ENCODE measurements around the gene PKIG.

The PKIG gene

DNA sequence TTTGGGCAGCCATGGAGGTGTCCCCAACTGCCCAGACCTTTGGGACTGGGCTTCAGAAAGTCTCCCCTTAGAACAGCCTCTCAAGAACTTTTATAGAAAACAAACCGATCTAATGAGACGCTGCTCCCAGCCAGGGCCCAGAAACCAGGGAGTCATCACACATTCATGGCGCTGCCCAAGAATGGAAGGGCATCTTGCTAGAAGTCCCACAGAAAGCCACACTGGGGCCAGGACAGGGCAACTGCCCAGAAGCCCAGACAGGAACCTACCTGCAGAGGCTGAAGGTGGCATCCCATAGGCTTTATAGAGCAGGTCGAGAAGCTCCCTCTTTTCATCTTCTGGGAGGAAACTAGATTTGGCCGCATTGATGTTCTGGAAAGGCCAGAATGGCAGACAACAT, 37.7 kb downstream of the PKIG start:
- no peak for DNase-seq (ENCODE audit: low spot score)

GRCh38 chr20:44621325-44621724, 38.9 kb downstream of the PKIG start:
- DNase-seq (ENCODE audit: low spot score), result no peak

- no peak for DNase-seq (ENCODE audit: low spot score)
Observed at GRCh38 chr20:44621939-44622338, 39.6 kb downstream of the PKIG start.

- no peak for DNase-seq (ENCODE audit: low spot score)
Observed at GRCh38 chr20:44622501-44623270, 40.3 kb downstream of the PKIG start.

DNA sequence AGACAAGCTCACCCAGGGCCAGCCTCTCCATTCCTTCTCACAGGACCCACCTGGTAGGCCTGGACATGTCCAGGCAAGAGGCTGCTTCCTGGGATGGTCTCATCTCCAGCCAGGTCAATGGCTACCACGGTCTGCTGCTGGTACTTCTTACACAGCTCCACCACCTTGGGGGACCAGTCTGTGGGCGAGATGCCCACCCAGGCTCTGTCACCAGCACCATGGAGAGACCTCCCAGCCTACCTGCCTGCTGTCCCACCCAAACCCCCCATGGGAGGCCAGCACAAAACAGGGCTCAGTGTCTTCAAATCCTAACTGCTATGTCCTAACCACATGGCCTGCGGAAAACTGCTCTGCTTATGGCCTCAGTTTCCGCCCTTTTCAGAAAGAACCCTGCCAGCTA, 41.8 kb downstream of the PKIG start:
- DNase-seq (ENCODE audit: low spot score), result no peak

- no peak for DNase-seq (ENCODE audit: low spot score)
Observed at GRCh38 chr20:44624743-44625271, 42.4 kb downstream of the PKIG start.

- no peak for DNase-seq (ENCODE audit: low spot score)
Observed at GRCh38 chr20:44625361-44625760, 43.0 kb downstream of the PKIG start.

DNA sequence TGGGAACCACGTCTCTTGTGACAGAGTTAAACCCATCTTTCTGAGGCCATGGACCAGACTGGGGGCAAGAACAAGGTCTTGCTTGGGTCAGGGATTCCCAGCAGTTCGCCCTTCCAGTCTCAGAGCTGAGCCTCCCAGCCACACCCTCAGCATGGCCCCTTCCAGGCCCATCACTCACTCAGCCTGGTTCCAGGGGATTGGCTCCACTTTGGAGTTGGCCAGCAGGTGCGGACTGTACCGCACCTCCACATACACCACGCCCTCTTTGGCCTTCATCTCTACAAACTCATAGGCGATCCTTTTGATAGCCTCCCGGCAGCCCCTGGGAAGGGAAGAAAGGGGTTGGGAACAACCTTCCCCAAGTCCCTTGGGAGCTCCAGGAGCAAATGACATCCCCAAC, 43.9 kb downstream of the PKIG start:
- DNase-seq (ENCODE audit: low spot score), result no peak

GRCh38 chr20:44627364-44628010, 45.1 kb downstream of the PKIG start:
- DNase-seq (ENCODE audit: low spot score), result no peak

DNA sequence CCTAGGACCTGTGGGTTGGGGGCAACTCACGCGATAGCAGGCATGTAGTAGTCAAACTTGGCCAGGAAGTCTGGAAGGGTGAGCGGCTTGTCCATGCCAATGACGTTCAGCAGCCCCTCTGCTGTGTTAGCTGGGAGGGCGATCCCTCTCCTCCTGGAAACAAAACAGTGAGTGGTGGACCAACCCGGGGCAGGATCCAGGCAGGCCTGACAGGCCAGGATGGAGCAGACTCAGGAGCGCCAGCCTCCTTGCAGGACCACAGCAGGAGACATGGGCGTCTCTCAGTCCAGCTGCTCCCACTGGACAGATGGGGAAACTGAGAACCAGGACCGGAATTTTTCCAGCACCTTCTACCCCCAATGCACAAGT, 46.6 kb downstream of the PKIG start:
- DNase-seq (ENCODE audit: low spot score), result no peak

DNA sequence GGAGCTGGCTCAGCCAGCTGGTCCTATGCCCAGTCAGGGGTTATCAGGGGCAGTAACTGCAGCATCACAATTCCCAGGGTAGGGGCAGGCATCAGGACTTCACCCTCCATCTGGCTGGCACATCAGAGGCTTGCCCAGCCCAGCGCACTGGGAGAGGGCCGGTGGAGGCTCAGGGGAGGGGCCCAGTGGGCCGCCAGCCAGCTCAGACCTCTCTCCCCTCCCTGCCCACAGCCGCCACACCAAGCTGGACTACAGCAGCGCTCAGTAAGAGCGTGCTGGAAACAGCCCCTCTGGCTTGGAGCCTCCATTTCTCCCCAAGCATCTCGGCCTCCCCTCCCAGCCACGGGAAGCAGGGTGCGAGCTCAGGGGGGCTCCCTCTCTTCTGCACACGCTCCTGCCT, 47.2 kb downstream of the PKIG start:
- DNase-seq (ENCODE audit: low spot score), result no peak

GRCh38 chr20:44630297-44630696, 47.9 kb downstream of the PKIG start:
- no peak for DNase-seq (ENCODE audit: low spot score)

DNA sequence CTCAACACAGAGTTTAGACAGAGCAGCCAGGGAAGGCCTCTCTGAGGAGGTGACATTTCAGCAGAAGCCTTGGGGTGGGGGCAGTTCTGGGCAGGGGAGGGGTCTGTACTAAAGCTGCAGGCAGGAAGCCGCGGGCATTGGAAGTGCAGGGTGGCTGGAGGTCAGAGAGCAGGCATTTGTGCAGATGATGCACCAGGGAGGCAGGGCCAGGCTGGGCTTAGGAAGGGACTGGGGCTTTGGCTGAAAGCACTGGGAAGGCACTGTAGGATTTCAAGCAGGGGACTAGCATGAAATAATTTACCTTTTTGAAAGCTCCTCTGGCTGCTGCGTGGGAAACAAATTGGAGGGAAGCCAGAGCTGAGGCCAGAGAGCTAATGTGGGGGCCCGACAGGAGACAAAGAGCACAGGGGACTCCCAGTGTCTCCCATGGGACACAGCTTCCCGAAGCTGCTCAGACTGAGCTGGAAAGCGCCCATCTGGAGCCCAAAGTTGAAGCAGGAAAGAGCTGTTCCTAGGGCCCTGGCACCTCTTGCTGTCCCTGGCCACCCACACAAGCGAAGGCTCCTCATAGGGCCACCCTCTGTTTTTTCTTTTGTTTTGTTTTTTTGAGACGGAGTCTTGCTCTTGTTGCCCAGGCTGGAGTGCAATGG, 49.8 kb downstream of the PKIG start:
- no peak for DNase-seq (ENCODE audit: low spot score)

DNA sequence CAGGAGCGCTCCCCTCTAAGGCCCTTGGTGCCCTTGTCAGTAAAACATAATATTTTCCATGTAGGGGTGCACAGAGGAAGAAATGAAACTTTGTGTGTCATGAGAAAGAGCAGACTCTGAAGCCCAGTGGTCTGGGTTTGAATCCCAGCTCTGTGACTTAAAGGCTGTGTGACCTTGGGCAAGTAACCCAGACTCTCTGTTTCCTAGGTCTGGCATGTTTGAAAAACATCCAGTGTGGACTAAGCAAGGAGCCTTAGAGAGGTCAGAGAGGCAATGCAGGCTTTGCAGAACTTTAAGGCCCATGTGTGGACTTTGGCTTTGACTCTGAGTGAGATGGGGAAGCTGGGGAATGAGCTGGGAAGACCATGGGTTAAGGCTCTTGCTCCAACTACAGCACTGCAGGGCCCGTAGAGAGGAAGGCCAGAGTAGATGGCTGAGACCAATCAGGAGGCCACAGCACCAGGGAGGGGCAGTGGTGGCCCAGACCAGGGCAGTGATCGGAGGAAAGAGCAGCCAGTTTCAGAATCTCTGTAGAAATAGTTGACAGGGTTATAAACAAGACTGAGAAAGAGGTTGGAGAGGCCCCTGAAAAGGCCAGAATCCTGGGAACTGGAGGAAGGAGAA, 50.9 kb downstream of the PKIG start:
- DNase-seq (ENCODE audit: low spot score), result no peak

DNA sequence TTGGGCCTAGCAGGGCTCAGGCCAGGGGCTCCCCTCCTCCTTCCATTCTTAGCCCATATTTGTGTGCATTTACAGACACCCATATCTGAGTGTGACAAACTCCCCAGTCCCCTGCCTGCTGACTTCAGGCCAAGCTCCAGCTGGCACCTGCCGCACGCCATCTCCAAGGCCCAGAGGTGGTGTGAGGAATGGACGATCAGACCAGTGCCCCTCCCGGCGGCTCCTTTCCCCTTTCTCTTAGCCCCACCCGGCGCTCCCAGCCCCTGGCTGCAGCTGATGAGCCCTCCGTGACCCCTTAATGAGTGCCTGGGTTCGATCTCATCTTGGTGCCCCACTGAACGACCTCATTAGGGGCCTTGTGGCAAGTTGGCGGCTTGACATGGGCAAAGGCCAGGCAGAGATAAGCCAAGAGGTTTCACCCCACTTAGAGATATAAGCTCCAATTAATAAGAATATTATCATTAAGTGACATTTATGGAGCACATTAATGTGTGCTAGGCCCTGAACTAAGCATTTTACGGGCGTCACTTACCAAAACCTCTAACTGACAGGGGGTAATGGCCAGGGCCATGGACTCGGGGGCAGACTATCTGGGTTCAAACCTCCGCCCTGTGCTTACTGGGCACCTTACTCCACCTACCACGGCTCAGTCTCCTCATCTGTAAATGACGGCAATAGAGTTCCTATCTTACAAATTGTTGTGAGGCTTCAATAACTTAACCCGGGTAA, 51.7 kb downstream of the PKIG start:
- no peak for DNase-seq (ENCODE audit: low spot score)

- DNase-seq (ENCODE audit: low spot score), result no peak
Observed at GRCh38 chr20:44635877-44636276, 53.5 kb downstream of the PKIG start.

GRCh38 chr20:44637042-44637441, 54.7 kb downstream of the PKIG start:
- DNase-seq (ENCODE audit: low spot score), result no peak

- DNase-seq (ENCODE audit: low spot score), result no peak
Observed at GRCh38 chr20:44637522-44638372, 55.4 kb downstream of the PKIG start.

- no peak for DNase-seq (ENCODE audit: low spot score)
Observed at GRCh38 chr20:44640522-44640921, 58.1 kb downstream of the PKIG start.

GRCh38 chr20:44641325-44641724, 58.9 kb downstream of the PKIG start:
- no peak for DNase-seq (ENCODE audit: low spot score)

All from RKO (cell line).